ENCODE data around the gene BMPER. TPM values are rescaled to one million over a fixed set of nuclear protein-coding genes. Genes with fewer than 3 reads are reported as not detected.

Gene BMPER
- total and polyA plus RNA-seq, 2 of the 8 experiments (the other 6 are each of a cell fraction or from before 2014, with no cell fraction given) = 0.33 to 0.69 TPM

- Histone ChIP-seq H4K5ac (ENCODE audit: insufficient read length, low read depth, low read length) (no peak overlapping the region), H3K23me2 (ENCODE audit: low read depth, low read length) (peaks cover 15% of the 10 kb centered on the region), H3K4me3 (ENCODE audit: extremely low read depth in 1 of 4, insufficient read depth in 2 of 4, low read depth in 3 of 4, low read length in 4 of 4) (no peak overlapping the region), H2BK20ac (ENCODE audit: low read length) (no peak overlapping the region), H3K4me1 (replicated peaks in 1 of 4; ENCODE audit: control insufficient read depth in 3 of 4, insufficient read depth in 4 of 4, low read length in 3 of 4) (peaks cover 4 to 18% (median 10%) of the 10 kb centered on the region in 4 experiments; a peak in 6 of 7 replicates), H4K20me1 (replicated peaks in 1 of 2; ENCODE audit: control insufficient read depth in 1 of 2, insufficient read depth in 2 of 2, low read length in 2 of 2) (peaks cover 0 to 4% of the 10 kb centered on the region in 2 experiments), H2BK120ac (replicated peaks; ENCODE audit: low read depth, low read length) (no peak overlapping the region), H3K79me2 (ENCODE audit: control insufficient read depth in 1 of 2, insufficient read depth in 2 of 2, low read length in 2 of 2) (no peaks in the 10 kb centered on the region), H2BK5ac (ENCODE audit: low read depth, low read length) (no peak overlapping the region), H3K79me1 (ENCODE audit: low read depth, low read length) (no peaks in the 10 kb centered on the region), H3K14ac (ENCODE audit: insufficient read length) (no peak overlapping the region), H2BK15ac (ENCODE audit: low read length) (no peak overlapping the region), H2AK5ac (ENCODE audit: low read depth, low read length) (no peak overlapping the region), H4K91ac (replicated peaks; ENCODE audit: insufficient read length, low read length) (no peak overlapping the region), H3K9ac (replicated peaks in 1 of 4; ENCODE audit: extremely low read depth in 1 of 4, low read depth in 3 of 4, low read length in 3 of 4) (no peak overlapping the region), H3K27me3 (replicated peaks in 1 of 4; ENCODE audit: control insufficient read depth in 3 of 4, extremely low read depth in 1 of 4, insufficient read depth in 3 of 4, low read length in 3 of 4) (peaks cover 3 to 25% (median 16%) of the 10 kb centered on the region in 4 experiments), H3K4me2 (ENCODE audit: insufficient read depth in 1 of 2, low read depth in 2 of 2, low read length in 2 of 2) (no peak overlapping the region), H2AFZ (ENCODE audit: low read length) (no peak overlapping the region), H3K36me3 (ENCODE audit: control insufficient read depth in 2 of 4, insufficient read depth in 4 of 4, low read length in 3 of 4) (no peaks in the 10 kb centered on the region), H2BK12ac (ENCODE audit: low read depth, low read length) (no peak overlapping the region), H4K8ac (ENCODE audit: extremely low read depth, insufficient read depth, low read length) (no peak overlapping the region), H3K9me3 (ENCODE audit: insufficient read depth in 2 of 2, low read depth in 1 of 2, low read length in 1 of 2) (no peaks in the 10 kb centered on the region), H3K56ac (replicated peaks; ENCODE audit: insufficient read length, low read depth, low read length) (no peak overlapping the region), H3K27ac (ENCODE audit: low read depth, low read length) (no peak overlapping the region), H3K4ac (replicated peaks; ENCODE audit: insufficient read length, low read depth, low read length) (no peak overlapping the region), H3K23ac (ENCODE audit: insufficient read length) (no peak overlapping the region), H3K18ac (ENCODE audit: extremely low read depth, low read length) (no peak overlapping the region)
- POLR2A ChIA-PET (ENCODE audit: partially characterized antibody) = no interaction called here
- FAIRE-seq (no peak), DNase-seq (ENCODE audit: low read depth in 1 of 2, low spot score in 2 of 2) (no peak)
- TF ChIP-seq SAP30 (IDR thresholded peaks at IDR 0.05; ENCODE audit: insufficient read depth, insufficient replicate concordance, low read length) (no peak), RAD21 (IDR thresholded peaks at IDR 0.05 in 1 of 2, conservative IDR thresholded peaks at IDR 0.05 in 1 of 2; ENCODE audit: low read depth in 2 of 2, low read length in 2 of 2) (no peak), SUZ12 (IDR thresholded peaks at IDR 0.05; ENCODE audit: low read length) (no peak), RXRA (IDR thresholded peaks at IDR 0.05; ENCODE audit: insufficient read depth, low read depth, low read length) (no peak), POLR2A (IDR thresholded peaks at IDR 0.05; ENCODE audit: control extremely low read depth in 1 of 2, low read depth in 2 of 2, low read length in 2 of 2) (no peak), SIRT6 (IDR thresholded peaks at IDR 0.05; ENCODE audit: low read length) (no peak), CEBPB (IDR thresholded peaks at IDR 0.05; ENCODE audit: low read depth, low read length) (no peak), GTF2F1 (IDR thresholded peaks at IDR 0.05; ENCODE audit: borderline replicate concordance, low read depth, low read length) (no peak), CBX5 (IDR thresholded peaks at IDR 0.05; ENCODE audit: low read depth, low read length) (no peak), ZNF274 (IDR thresholded peaks at IDR 0.05; ENCODE audit: borderline replicate concordance, extremely low read depth, low read length) (no peak)
- TF ChIP-seq, protein P1, sequence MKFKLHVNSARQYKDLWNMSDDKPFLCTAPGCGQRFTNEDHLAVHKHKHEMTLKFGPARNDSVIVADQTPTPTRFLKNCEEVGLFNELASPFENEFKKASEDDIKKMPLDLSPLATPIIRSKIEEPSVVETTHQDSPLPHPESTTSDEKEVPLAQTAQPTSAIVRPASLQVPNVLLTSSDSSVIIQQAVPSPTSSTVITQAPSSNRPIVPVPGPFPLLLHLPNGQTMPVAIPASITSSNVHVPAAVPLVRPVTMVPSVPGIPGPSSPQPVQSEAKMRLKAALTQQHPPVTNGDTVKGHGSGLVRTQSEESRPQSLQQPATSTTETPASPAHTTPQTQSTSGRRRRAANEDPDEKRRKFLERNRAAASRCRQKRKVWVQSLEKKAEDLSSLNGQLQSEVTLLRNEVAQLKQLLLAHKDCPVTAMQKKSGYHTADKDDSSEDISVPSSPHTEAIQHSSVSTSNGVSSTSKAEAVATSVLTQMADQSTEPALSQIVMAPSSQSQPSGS (IDR thresholded peaks at IDR 0.05; ENCODE audit: low read length) = no peak
- CTCF ChIA-PET (ENCODE audit: partially characterized antibody) = interaction anchor here (1.0 to 1.2 kb wide), 2 partner anchors 12 to 26 kb away, joined by 3 read pairs; no protein-coding TSS in a partner anchor
These were observed 4.8 kb upstream of the BMPER start for GRCh38 chr7:33900501-33900900.

Measured in H1 (cell line).